RWPE2 (cell line): Measurements from ENCODE around the gene CHTF18.
A peak's percentile ranks its signal among the peaks of the same experiment; 100 is the strongest.

Experiments
- ATAC-seq: fragments of 200-7000 bp; cut with Tn5 transposase; 3 replicates; pipeline ENCODE4 v1.9.1; 2021; ENCODE audit warnings: low read depth
- DNase-seq: peaks from one replicate; pipeline ENCODE4 v3.0.0-alpha.2; 2020; ENCODE audit warnings: low spot score
- H3K27ac ChIP-seq: fragments of 450-650 bp; 2 replicates; pipeline ENCODE4 v1.5.1; 2017; ENCODE audit warnings: mild to moderate bottlenecking; ENCODE audit not compliant: poor library complexity, severe bottlenecking
- H3K27me3 ChIP-seq: fragments of 250-450 bp; sonication (Bioruptor Pico); 2 replicates; pipeline ENCODE4 v1.5.1; 2021; ENCODE audit warnings: mild to moderate bottlenecking, moderate library complexity; ENCODE audit not compliant: insufficient read depth, poor library complexity, severe bottlenecking
- H3K36me3 ChIP-seq: fragments of 250-450 bp; sonication (Bioruptor Pico); 2 replicates; pipeline ENCODE4 v1.5.1; 2020; ENCODE audit warnings: low read depth, mild to moderate bottlenecking, moderate library complexity
- H3K4me1 ChIP-seq: fragments of 250-450 bp; sonication (Bioruptor Pico); 2 replicates; pipeline ENCODE4 v1.5.1; 2021; ENCODE audit warnings: mild to moderate bottlenecking, moderate library complexity; ENCODE audit not compliant: insufficient read depth, poor library complexity, severe bottlenecking
- H3K4me3 ChIP-seq: fragments of 250-450 bp; sonication (Bioruptor Pico); 2 replicates; pipeline ENCODE4 v1.5.1; 2021; ENCODE audit warnings: mild to moderate bottlenecking, moderate library complexity; ENCODE audit not compliant: severe bottlenecking
- H3K9me3 ChIP-seq: fragments of 250-450 bp; sonication (Bioruptor Pico); 2 replicates; pipeline ENCODE4 v1.5.1; 2021; ENCODE audit warnings: mild to moderate bottlenecking, moderate library complexity; ENCODE audit not compliant: severe bottlenecking
- TF ChIP-seq, protein P1 (sequence below): fragments of 450-650 bp; IDR thresholded peaks from one replicate; pipeline ENCODE4 v1.5.1; 2017; ENCODE audit warnings: mild to moderate bottlenecking, moderate library complexity; ENCODE audit not compliant: poor library complexity, severe bottlenecking

CHTF18 gene

DNA sequence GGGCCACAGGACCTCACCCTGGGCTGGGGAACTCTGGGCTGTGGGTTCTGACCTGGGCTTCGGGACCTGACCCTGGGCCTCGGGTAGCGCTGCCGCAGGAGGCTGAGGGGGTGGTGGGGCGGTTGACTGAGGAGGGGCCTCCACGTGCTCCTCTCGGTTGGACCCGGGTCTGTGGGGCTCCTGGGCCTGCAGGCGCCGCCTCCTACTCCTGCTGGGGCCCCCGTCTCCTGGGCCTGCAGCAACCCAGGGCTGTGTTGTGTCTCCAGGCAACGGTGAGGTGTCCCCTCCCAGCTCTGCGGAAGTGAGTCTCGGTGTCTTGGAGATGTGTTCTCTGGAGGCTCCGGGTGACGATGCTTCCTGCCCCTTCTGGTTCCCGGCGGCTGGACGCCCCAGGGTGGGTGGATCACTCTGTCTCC lies 53.6 kb downstream of the CHTF18 start:
- no peak overlapping the region for H3K4me3 ChIP-seq

DNA sequence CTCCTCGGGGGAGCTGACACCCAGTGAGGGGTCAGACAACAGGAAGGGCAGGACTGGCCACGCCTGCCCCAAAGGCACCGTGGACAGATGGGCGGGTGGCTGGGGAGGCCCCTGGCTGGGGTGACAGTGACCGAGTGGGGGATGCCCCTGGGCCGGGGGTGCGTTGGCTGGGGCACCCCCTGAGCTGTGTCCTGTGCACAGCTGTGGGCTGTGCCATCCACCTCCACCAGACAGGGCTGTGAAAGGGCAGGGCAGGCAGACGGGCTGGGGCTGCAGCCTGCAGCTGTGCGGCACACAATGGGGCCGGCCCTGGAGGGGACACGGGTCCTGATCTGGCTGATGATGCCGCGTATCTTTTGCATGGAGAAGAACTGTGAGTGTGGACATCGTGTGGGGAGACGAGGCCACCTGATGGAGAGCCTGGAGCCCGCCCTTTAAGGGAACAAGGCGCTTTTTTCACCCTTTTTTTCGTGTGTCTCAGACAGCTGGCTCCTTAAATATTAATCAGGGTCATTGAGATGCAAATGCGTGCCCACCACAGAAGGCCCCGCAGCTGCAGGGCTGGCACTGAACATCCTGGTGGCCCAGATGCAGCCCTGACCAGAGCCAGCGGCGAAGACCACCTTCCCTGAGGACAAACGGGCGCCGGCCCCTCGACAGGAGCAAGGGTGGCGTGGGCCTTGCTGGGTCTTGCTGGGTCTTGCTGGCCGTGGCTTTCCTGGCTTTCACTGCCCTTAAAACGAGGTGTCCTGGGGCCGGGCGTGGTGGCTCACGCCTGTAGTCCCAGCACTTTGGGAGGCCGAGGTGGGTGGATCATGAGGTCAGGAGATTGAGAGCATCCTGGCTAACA lies 54.5 kb downstream of the CHTF18 start:
- DNase-seq = no peak
- ATAC-seq = no peak
- Histone ChIP-seq H3K36me3 (no peaks in the 10 kb centered on the region), H3K27ac (no peak overlapping the region), H3K4me1 (no peaks in the 10 kb centered on the region), H3K27me3 (no peaks in the 10 kb centered on the region), H3K4me3 (no peak overlapping the region), H3K9me3 (no peaks in the 10 kb centered on the region)
- TF ChIP-seq, protein P1, sequence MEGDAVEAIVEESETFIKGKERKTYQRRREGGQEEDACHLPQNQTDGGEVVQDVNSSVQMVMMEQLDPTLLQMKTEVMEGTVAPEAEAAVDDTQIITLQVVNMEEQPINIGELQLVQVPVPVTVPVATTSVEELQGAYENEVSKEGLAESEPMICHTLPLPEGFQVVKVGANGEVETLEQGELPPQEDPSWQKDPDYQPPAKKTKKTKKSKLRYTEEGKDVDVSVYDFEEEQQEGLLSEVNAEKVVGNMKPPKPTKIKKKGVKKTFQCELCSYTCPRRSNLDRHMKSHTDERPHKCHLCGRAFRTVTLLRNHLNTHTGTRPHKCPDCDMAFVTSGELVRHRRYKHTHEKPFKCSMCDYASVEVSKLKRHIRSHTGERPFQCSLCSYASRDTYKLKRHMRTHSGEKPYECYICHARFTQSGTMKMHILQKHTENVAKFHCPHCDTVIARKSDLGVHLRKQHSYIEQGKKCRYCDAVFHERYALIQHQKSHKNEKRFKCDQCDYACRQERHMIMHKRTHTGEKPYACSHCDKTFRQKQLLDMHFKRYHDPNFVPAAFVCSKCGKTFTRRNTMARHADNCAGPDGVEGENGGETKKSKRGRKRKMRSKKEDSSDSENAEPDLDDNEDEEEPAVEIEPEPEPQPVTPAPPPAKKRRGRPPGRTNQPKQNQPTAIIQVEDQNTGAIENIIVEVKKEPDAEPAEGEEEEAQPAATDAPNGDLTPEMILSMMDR = no peak

More for the DNA sequence above, 53.6 kb downstream of the CHTF18 start:
- TF ChIP-seq, protein P1 = no peak
- Histone ChIP-seq H3K27ac (no peak overlapping the region), H3K36me3 (no peaks in the 10 kb centered on the region), H3K9me3 (no peaks in the 10 kb centered on the region), H3K27me3 (no peaks in the 10 kb centered on the region), H3K4me1 (no peaks in the 10 kb centered on the region)
- ATAC-seq (peak; percentile 31; the same call in 2 of the 3 replicates), DNase-seq (peak; percentile 65)

DNA sequence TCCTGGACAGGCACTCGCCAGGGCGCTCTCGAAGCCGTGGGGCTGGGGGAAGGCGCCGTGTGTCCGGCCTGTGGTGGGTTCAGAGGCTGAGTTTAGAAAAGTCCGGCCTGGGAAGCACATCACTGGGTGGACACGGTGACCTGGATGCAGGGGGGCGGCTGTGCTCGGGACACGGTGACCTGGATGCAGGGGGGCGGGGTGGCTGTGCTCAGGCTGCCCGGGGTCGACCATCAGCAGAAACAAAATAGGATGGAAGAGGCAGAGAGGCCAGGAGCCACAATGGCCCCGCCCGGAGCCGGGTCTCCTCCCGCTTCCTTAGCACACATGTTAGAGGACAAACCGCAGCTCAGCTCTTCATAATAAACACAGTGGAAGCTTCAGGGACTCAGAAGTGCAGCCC lies 55.4 kb downstream of the CHTF18 start:
- no peak overlapping the region for H3K27ac ChIP-seq
- ATAC-seq (no peak), DNase-seq (peak; percentile 62)
- no peaks in the 10 kb centered on the region for H3K9me3 ChIP-seq
- no peaks in the 10 kb centered on the region for H3K36me3 ChIP-seq
- no peaks in the 10 kb centered on the region for H3K4me1 ChIP-seq
- no peaks in the 10 kb centered on the region for H3K27me3 ChIP-seq
- TF ChIP-seq, protein P1 = no peak
- H3K4me3 ChIP-seq = no peak overlapping the region

DNA sequence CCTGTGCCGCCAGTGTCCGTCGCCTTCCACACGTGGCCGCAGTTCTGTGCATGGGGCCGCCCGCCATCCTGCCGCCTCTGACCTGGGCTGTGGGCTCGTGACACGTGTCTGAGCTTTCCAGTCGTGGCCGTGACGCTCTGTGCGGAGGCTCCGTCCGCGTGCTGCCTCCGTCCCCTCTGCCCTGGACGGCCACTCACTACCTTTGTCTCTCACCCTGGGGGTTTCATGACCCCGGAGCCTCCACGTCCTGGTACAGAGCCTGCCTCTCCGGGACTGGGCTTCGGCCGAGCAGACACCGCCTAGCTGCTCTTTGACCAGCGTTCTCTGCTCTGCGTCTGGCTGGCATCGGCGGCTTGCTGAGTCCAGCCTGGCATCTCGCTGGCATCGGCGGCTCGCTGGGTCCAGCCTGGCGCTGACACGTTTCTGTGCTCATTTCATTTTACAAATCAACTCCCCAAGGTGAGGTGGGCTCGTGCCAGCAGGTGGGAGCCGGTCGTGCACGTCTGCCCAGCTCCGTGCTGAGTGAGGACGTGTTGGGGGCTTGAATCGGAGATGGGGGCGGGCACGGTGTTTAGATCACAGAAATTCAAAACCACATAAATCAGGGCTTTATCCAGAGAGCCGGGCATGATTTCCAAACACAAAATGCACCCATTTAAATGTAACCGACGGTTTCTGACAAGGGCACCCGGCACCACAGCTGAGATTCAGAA lies 56.4 kb downstream of the CHTF18 start:
- Histone ChIP-seq H3K4me1 (no peaks in the 10 kb centered on the region), H3K36me3 (no peaks in the 10 kb centered on the region), H3K4me3 (no peak overlapping the region), H3K9me3 (no peaks in the 10 kb centered on the region), H3K27me3 (no peaks in the 10 kb centered on the region), H3K27ac (no peak overlapping the region)
- ATAC-seq (no peak), DNase-seq (peak; percentile 55)
- TF ChIP-seq, protein P1 = no peak

DNA sequence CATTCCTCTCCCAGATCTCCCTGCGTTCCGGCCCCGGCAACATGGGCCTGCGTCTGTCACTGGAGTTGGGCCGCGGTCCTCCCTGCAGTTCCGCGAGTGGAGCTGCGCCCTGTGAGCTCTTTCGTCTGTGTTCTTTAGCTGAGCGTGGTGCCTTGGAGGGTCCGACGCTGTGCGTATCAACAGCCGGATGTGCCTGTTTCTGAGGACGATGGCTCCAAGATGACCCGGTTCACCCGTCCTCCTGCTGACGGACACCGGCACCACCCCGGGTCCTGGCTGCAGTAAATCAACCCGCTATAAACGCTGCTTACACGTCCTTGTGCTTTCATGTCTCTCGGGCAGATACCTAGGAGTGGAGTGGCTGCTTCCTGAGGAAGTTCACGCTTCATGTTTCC lies 56.9 kb downstream of the CHTF18 start:
- Histone ChIP-seq H3K4me3 (no peak overlapping the region), H3K27me3 (no peaks in the 10 kb centered on the region), H3K4me1 (no peaks in the 10 kb centered on the region), H3K27ac (no peak overlapping the region), H3K36me3 (no peaks in the 10 kb centered on the region), H3K9me3 (no peaks in the 10 kb centered on the region)
- ATAC-seq = no peak
- TF ChIP-seq, protein P1 = no peak
- DNase-seq = no peak
